ENCODE results near the gene RUNX2. TPM values are rescaled to one million over a fixed set of nuclear protein-coding genes. Genes with fewer than 3 reads are reported as not detected.

RUNX2 gene
- total RNA-seq, 1 donor from 2014 or later, result 0.09 TPM

GRCh38 chr6:45426251-45426650, 98.1 kb downstream of the RUNX2 start:
- no peak overlapping the region for H3K4me3 Mint-ChIP-seq
- no peaks in the 10 kb centered on the region for H3K79me2 ChIP-seq (ENCODE audit: low read depth)
- no peak overlapping the region for H2AFZ ChIP-seq (replicated peaks)
- no peaks in the 10 kb centered on the region for H3K9me3 ChIP-seq (ENCODE audit: low read depth)
- H3K27ac Mint-ChIP-seq, result no peak overlapping the region
- peaks cover under 1% of the 10 kb centered on the region for H3K4me1 ChIP-seq
- peaks cover 5% of the 10 kb centered on the region for H3K4me1 Mint-ChIP-seq
- peaks cover 5% of the 10 kb centered on the region for H3F3A ChIP-seq (ENCODE audit: low read depth)
- H3K27ac ChIP-seq, result no peak overlapping the region
- no peak overlapping the region for H3K9ac ChIP-seq
- no peak for DNase-seq (ENCODE audit: low spot score)
- H3K4me2 ChIP-seq, result no peak overlapping the region
- no peak for TF ChIP-seq EZH2phosphoT487 (IDR thresholded peaks at IDR 0.05)
- no peak for TF ChIP-seq CTCF (IDR thresholded peaks at IDR 0.05)
- no peak for TF ChIP-seq EZH2 (IDR thresholded peaks at IDR 0.05)
- peaks cover 71% of the 10 kb centered on the region for H3K27me3 ChIP-seq
- no peak overlapping the region for H3K4me3 ChIP-seq
- H3K9me3 Mint-ChIP-seq, result no peaks in the 10 kb centered on the region
- H3K36me3 Mint-ChIP-seq, result no peaks in the 10 kb centered on the region
- H3K27me3 Mint-ChIP-seq (ENCODE audit: insufficient read depth, low read depth), result peaks cover 31% of the 10 kb centered on the region
- no peaks in the 10 kb centered on the region for H3K36me3 ChIP-seq
- H4K20me1 ChIP-seq (ENCODE audit: low read depth), result peaks cover 9% of the 10 kb centered on the region

- no peak for TF ChIP-seq CTCF (IDR thresholded peaks at IDR 0.05)
- TF ChIP-seq EZH2 (IDR thresholded peaks at IDR 0.05), result no peak
- TF ChIP-seq EZH2phosphoT487 (IDR thresholded peaks at IDR 0.05), result no peak
- DNase-seq (ENCODE audit: low spot score), result no peak
- no peak overlapping the region for H3K4me3 ChIP-seq
- H3K9ac ChIP-seq, result no peak overlapping the region
- H3K79me2 ChIP-seq (ENCODE audit: low read depth), result no peaks in the 10 kb centered on the region
- H3K27ac ChIP-seq, result no peak overlapping the region
- H3K4me2 ChIP-seq, result no peak overlapping the region
- H3K9me3 ChIP-seq (ENCODE audit: low read depth), result no peaks in the 10 kb centered on the region
- no peaks in the 10 kb centered on the region for H3K4me1 ChIP-seq
- no peak overlapping the region for H2AFZ ChIP-seq (replicated peaks)
- no peaks in the 10 kb centered on the region for H3K36me3 ChIP-seq
- no peaks in the 10 kb centered on the region for H3K4me1 Mint-ChIP-seq
- no peaks in the 10 kb centered on the region for H3K9me3 Mint-ChIP-seq
- H3K27me3 ChIP-seq, result peaks cover 56% of the 10 kb centered on the region
- H3K27ac Mint-ChIP-seq, result no peak overlapping the region
- H4K20me1 ChIP-seq (ENCODE audit: low read depth), result peaks cover 9% of the 10 kb centered on the region
- peaks cover 22% of the 10 kb centered on the region for H3K27me3 Mint-ChIP-seq (ENCODE audit: insufficient read depth, low read depth)
- H3K4me3 Mint-ChIP-seq, result no peak overlapping the region
- H3F3A ChIP-seq (ENCODE audit: low read depth), result peaks cover 5% of the 10 kb centered on the region
- H3K36me3 Mint-ChIP-seq, result no peaks in the 10 kb centered on the region
Measured at GRCh38 chr6:45427726-45428125, 99.6 kb downstream of the RUNX2 start.

GRCh38 chr6:45428727-45429126, 100.6 kb downstream of the RUNX2 start:
- H3K79me2 ChIP-seq (ENCODE audit: low read depth), result no peaks in the 10 kb centered on the region
- Mint-ChIP-seq H3K36me3 (no peaks in the 10 kb centered on the region), H3K4me1 (no peaks in the 10 kb centered on the region)

More at GRCh38 chr6:45428727-45429126, 100.6 kb downstream of the RUNX2 start:
- H2AFZ ChIP-seq (replicated peaks), result no peak overlapping the region
- Mint-ChIP-seq H3K4me3 (no peak overlapping the region), H3K9me3 (no peaks in the 10 kb centered on the region), H3K27me3 (ENCODE audit: insufficient read depth, low read depth) (peaks cover 14% of the 10 kb centered on the region), H3K27ac (no peak overlapping the region)
- H3K27ac ChIP-seq, result no peak overlapping the region
- no peak for TF ChIP-seq CTCF (IDR thresholded peaks at IDR 0.05)
- TF ChIP-seq EZH2 (IDR thresholded peaks at IDR 0.05), result no peak
- TF ChIP-seq EZH2phosphoT487 (IDR thresholded peaks at IDR 0.05), result no peak
- no peak overlapping the region for H3K4me3 ChIP-seq
- H3K9me3 ChIP-seq (ENCODE audit: low read depth), result no peaks in the 10 kb centered on the region
- DNase-seq (ENCODE audit: low spot score), result no peak
- H3K27me3 ChIP-seq, result peaks cover 46% of the 10 kb centered on the region
- no peaks in the 10 kb centered on the region for H3K4me1 ChIP-seq
- no peak overlapping the region for H3K9ac ChIP-seq
- no peaks in the 10 kb centered on the region for H3K36me3 ChIP-seq
- peaks cover 9% of the 10 kb centered on the region for H4K20me1 ChIP-seq (ENCODE audit: low read depth)
- no peaks in the 10 kb centered on the region for H3F3A ChIP-seq (ENCODE audit: low read depth)
- H3K4me2 ChIP-seq, result no peak overlapping the region
